NCI-H187 treated with DMSO at 0.1 percent for 48 hours (cell line): Measurements from ENCODE around the gene IQCK.
"Not testable (repeated sequence)": the region's sequence is repeated elsewhere in the genome, so short reads cannot be mapped to it uniquely, and the experiment has no call there.

Source experiments
- DNase-seq: peaks from one replicate; lab custom pipeline; 2025; lab: John Stamatoyannopoulos, UW

The IQCK gene, protein sequence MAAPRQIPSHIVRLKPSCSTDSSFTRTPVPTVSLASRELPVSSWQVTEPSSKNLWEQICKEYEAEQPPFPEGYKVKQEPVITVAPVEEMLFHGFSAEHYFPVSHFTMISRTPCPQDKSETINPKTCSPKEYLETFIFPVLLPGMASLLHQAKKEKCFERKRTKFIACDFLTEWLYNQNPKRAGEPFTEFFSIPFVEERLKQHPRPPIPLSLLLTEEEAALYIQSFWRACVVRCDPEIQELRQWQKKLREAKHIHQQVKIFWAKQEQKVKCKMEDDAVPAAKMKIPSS

DNA sequence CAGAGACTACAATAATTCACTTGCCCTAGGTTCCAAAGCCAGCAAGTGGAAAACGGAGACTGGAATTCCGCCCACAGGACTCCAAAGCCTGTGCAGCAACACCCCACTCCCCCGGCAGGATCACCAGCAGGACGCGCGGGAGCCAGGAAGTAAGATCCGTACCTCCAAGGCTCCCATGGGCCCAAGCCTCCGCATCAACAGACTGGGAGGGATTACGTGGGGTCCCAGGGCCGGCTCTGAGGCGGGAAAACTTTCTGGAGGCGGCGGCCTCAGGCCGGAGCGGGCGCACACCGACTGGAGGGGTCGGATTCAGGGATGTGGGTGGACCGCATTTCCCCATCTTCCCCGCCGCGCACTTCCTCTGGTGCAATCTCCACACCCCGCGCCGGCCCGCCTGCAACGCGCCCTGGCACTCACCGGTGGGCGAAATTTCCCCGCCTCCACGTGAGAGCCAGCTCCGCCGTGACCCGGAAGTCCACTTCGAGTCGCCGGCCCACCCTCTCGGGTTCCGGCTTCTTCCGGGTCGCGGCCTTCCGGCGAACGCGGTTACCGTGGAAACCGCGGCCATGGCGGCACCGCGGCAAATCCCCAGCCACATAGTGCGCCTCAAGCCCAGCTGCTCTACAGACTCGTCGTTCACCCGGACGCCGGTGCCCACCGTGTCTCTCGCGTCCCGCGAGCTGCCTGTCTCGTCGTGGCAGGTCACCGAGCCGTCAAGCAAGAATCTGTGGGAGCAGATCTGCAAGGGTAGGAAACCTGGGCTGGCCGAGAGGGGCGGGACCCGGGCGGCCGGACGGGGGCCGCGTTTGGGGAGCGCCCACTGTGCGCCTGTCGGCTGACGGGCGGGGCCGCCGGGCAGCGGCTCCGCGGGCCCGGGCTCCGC, at the start of gene IQCK, which contains the start of gene KNOP1:
IQCK (plus strand) TSS at position 531 of the 883 bp plus-strand sequence; CDS start at position 567, 36 bp downstream.
KNOP1 (minus strand) TSS at position 487 of the 883 bp plus-strand sequence. CDS start 3,192 bp downstream, outside the sequence.
- no peak for DNase-seq

DNA sequence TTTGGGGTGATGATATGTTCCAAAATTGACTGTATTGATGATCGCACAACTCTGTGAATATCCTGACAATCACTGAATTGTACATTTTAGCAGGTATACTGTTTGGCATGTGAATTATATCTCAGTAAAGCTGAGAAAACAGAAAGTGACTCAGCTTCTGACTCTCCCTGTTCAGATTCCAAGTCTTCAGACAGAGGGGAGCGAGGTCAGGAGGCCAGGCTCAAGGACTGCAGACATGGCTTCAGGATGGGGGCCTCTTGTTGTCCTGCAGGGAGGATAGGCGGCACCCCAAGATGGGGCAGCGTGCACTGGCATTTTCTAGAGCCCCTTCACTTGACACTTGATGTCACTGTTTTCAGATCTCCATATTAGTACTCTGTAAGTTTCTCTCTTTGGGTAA, 45.7 kb upstream of the IQCK start:
- DNase-seq = no peak

DNA sequence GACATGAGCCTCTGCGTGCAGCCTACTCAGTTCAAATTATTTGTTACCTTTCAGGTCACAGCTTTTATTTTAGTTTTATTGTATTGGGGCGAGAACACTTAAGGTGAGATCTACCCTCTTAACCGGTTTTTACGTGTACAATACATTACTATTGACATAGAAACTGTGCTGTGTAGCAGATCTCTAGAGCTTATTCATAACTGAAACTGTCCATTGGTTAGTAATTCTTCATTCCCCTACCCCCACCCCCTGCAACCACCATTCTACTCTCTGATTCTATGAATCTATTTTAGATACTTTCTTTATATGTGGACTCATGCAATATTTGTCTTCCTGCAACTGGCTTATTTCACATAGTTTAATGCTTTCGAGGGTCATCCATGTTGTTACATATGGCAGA, 43.6 kb upstream of the IQCK start:
- DNase-seq = no peak

DNA sequence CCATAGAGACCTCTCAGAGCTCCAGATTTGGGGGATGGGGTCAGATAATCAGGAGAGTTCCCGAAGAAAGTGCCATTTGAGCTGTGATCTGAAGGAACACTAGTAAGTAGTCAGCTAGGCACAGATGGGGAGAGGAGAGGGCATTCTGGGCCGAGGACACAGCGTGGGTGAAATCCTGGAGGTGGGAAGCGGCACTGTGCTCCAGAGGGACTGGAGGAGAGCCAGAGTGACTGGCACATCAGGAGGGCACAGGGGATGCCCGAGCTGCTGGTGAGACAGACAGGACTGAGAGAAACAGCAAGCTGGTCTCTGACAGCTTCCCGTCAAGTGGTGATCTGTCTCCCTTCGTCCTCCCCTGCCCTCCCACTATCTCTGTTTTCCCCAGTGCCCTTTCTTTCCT, 40.7 kb upstream of the IQCK start:
- DNase-seq = no peak

DNA sequence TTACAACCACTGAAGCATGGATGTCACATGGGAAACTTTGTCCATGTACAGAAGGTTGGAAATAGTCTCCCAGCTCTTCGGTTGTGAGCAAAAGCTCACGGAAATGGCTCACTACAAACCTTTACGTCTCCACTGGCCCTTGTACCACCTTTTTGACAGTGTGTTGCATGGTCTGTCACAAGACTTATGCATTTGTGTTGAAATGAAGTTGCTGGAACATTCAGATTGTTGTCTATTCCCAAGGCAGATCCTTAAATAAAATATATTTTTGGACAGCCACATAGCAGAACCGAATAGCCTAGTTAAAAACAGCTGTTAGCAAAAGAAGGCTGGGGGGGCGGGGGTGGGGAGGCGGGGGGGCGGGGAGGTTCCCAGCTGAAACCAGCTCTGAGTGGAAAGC, 39.3 kb upstream of the IQCK start:
- no peak for DNase-seq

DNA sequence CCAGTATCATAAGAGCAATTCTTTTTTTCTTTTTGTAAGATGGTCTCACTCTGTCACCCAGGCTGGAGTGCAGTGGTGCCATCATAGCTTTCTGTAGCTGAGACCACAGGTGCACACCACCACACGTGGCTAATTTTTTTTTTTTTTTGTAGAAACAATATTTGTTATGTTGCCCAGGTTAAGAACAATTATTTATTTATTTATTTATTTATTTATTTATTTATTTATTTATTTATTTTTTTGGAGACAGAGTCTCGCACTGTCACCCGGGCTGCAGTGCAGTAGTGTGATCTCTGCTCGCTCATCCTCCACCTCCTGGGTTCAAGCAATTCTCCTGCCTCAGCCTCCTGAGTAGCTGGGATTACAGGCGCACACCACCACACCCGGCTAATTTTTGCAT, 38.8 kb upstream of the IQCK start:
- DNase-seq = not testable (repeated sequence)

DNA sequence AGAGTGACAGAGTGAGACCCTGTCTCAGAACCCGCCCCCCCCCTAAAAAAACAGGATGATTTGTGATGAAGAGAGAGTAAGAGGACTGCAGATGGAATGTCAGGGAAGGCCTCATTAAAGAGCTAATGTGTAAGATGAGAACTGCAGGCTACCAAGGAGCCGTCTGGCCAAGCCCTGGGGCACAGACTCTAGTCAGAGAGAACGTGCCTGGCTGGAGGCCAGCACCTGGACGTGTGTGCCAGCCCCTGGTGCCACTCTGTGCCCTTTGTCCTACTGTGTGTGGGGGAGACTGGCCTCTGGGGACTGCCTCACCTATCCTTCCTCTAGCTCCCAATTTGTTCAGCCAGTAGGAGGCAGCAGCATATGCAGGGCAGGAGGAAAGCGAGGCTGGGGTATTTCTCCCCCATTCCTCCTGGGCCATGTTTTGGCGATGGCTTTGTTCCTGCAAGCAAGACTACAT, 37.2 kb upstream of the IQCK start:
- DNase-seq = no peak

DNA sequence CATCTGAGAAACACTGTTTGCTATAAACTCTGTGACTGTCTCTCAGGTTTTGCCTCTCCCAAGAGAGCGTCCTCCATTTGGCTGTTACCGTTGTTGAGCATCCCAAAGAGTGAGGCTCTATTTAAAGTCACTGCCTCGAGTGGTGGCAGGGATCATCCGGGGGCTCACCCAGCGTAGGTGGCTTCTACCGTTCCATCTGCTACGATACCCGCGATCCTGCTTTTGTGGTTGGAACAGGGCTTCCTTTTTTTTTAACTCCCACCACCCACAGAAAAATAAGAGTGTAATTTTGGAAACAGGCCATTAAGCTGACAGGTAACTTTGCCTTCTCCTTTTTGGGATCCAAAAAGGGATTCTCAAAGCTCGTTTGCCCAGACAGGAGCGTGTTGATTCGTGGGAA, 36.4 kb upstream of the IQCK start:
- DNase-seq = no peak

DNA sequence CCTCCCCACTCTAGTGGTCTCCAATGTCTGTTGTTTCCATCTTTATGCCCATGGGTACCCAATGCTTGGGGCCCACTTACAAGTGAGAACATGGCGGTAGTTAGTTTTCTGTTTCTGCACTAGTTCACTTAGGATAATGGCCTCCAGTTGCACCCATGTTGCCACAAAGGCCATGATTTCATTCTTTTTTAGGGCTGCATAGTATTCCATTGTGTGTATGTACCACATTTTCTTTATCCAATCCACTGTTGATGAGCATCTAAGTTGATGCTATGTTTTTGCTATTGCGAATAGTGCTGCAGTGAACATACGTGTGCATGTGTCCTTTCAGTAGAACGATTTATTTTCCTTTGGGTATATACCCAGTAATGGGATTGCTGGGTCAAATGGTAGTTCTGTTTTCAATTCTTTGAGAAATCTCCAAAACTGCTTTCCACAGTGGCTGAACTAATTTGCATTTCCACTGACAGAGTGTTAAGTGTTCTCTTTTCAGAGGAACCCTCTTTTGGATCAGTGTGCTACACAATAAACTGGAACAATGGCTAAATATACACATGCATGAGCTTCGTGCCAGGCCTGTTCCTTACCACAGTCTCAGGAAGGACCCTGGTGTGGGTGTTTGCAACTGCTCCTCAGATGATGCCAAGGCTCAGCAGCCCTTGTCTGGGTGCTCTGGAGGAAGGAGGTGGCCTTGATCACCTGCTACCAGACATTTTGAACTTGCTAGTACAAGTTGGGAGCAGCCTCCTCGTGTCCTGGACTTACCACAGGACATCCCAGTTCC, 34.4 kb upstream of the IQCK start:
- DNase-seq = no peak

DNA sequence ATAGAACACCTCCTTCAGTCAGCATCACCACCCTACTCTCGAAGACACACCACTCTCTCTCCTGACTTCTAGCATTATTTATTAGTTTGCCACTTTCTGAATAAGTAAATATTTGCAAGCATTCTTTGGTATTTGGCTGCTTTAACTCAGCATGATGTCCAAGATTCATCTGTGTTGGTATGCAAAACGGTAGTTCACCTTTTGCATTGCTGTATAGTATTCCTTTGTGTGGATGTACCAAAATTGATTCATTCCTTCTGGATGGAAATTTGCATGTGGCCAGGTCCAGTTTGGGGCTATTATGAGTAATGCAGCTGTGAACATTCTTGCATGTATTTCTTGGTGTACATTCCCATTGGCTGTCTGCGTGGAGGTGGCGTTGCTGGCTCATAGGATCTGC, 32.9 kb upstream of the IQCK start:
- DNase-seq = no peak

DNA sequence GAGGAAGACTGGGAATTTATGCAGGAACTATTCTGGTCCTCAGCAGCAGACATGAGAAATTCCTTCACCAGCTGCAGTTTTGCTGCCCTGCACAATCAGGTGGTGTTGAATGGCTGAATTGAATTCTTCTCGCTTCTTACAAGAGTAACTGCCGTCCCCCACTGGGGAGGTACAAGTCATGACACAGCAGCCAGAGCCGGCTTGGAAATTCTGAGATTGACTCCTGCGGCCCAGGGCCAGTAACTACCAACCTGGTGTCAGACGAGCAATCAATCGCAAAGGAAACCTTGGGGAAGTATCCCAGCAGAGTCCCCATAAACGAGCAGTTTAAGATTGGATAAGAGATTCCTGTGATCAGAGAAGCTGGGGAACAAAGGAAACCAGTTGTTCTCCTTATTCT, 30.8 kb upstream of the IQCK start:
- no peak for DNase-seq

DNA sequence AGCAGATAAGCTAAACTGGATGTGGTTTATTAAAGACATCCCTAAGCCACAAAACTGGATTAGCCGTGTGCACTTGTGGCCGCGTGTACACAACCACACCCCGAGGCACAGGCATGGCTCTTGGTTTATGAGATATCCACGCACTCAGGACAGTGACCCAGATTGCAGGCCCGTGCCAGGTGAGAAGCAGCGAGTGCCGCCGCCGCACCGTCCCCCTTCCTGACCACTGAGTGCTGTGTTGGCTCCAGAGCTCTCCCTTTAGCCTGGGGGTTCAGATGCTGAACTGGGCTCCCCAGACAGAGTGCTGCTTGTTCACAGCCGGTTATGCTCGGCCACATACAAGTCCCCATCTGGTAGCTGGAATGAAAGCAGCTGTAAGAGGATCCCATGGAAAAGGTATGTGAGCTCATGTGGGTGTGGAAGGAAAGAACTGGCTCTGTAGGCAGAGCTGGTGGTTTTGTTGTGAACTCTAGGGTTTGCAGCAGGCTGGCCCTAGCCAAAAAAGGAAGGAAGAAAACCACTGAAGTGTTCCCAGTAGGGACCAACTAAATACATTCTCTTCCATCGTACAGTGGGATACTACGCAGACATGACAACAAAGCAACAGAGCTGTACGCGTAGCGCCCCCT, 29.6 kb upstream of the IQCK start:
- DNase-seq = no peak

DNA sequence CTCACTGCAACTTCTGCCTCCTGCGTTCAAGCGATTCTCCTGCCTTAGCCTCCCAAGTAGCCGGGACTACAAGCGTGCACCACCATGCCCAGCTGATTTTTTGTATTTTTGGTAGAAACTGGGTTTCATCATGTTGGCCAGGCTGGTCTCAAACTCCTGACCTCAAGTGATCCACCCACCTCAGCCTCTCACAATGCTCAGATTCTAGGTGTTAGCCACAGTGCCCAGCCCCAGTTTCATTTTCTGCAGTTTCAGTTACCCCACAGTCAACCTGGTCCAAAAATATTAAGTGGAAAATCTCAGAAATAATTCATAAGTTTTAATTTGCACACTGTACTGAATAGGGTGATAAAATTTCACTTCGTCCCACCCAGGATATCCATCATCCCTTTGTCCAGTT, 28.7 kb upstream of the IQCK start:
- no peak for DNase-seq

DNA sequence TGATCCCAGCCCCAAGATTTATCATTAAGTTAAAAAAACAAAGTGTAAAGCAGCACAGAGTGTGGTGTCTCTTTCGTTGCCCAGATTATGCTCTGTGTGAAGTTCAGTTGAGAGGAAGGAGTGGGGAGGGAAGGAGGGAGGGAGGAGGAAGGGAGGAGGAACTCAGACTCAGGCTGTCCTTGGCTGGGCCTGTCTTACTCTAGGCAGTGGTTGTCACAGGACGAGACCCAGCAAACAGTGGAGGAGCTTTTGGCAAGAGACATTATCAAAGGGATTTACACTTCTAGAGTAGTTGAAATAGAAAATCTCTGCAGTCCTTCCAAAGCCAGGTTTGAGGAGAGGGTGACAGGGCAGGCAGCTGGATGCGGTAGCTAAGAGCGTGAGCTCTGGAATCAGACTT, 27.9 kb upstream of the IQCK start:
- DNase-seq = no peak

DNA sequence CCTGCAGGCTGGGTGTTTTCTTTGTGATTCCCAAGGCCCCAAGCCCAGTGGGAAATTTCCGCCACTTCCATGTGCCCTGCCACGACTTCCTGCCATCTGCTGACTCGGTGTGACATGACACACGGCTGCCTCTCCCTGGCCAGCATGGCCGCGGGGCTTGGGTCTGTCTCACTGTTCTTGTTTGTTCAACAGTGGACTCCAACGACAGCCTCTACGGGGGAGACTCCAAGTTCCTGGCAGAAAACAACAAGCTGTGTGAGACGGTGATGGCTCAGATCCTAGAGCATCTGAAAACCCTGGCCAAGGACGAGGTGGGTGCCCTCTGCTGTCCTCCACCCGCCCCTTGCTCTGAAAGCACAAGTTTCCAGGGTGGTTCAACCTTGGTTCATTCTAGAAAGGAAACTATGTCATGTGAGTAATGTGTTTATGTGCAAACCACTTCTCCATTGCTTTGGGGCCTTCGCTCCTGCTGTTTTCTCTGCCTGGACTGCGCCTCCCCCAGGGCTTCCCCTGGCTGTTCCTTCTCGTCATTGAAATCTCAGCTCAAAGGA, 26.8 kb upstream of the IQCK start:
- DNase-seq = no peak

DNA sequence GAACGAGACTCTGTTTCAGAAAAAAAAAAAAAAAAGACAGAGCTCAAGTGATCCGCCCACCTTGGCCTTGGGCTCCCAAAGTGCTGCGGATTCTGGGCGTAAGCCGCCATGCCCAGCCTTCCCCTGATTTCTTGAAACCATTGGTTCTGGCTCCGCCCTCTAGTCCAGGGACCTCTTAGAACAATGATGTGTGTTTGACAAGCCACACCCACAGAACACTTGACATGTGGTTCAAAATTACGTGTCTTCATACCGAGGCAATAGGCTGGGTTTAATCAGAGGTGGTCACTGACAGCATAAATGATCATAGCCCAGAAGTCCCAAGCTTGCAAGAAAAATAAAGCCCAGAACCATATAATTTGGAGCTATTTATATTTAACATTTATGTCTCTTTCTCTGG, 23.1 kb upstream of the IQCK start:
- DNase-seq = no peak

DNA sequence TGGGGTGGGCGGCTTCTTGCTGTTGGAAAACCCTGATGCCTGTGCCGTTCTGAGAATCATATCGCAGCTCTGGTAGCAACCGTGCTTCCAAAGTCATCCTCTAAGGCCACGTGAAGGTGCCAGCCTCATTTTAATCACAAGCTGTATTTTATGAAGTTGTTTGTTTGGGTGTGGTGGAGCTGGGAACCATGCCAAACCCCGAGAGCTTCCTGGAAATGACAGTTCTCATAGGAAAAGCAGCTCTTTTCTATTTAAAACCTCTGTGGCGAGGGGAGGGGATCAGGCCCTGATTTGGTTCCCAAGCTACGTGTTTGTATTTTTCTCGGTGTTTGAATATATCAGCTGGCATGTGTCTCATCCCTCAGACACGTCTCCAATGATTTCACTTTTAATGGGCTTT, 21.7 kb upstream of the IQCK start:
- DNase-seq = no peak

DNA sequence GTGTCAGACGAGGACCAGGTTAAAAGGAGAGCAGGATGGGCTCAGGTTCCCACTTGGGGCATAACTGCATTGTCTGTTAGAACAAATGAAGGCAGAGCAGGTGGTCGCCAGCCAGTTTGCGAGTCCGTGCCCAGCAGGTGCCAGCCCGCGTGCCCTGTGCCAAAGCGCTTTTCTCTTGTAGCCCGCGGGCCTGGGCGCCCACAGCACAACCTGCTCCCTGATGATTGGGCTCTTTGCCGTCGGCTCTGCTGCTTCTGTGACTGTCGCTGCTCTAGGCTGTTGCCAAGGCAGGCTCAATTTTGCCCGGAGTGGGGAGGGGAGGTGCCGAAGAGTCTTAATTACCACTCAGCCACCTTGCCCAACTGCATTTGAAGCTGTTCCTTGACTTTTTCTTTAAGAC, 21.1 kb upstream of the IQCK start:
- DNase-seq = no peak

DNA sequence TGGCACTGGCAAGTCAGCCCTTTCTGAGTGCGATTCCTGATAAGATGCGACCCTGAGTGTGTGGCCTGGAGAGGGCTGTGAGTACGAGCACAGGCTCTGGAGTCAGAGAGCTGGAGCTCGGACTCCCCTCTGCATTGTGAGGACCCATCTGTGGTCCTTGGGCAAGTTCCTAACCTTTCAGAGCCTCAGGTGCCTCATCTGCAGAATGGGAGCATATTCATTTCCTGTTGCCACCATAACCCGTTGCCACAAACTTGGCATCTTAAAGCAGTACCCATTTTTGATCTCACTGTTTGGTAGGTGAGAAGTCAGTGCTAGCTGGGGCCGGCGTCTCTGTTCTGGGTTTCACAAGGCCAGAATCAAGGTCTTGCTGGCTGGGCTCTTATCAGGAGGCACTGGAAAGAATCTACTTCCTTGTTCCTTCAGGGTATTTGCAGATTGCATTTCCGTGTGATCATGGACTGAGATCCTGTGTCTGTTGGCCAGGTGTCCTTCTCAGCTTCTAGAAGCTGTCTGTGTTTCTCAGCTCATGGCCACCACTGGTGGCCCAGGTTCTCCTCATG, 20.2 kb upstream of the IQCK start:
- no peak for DNase-seq

DNA sequence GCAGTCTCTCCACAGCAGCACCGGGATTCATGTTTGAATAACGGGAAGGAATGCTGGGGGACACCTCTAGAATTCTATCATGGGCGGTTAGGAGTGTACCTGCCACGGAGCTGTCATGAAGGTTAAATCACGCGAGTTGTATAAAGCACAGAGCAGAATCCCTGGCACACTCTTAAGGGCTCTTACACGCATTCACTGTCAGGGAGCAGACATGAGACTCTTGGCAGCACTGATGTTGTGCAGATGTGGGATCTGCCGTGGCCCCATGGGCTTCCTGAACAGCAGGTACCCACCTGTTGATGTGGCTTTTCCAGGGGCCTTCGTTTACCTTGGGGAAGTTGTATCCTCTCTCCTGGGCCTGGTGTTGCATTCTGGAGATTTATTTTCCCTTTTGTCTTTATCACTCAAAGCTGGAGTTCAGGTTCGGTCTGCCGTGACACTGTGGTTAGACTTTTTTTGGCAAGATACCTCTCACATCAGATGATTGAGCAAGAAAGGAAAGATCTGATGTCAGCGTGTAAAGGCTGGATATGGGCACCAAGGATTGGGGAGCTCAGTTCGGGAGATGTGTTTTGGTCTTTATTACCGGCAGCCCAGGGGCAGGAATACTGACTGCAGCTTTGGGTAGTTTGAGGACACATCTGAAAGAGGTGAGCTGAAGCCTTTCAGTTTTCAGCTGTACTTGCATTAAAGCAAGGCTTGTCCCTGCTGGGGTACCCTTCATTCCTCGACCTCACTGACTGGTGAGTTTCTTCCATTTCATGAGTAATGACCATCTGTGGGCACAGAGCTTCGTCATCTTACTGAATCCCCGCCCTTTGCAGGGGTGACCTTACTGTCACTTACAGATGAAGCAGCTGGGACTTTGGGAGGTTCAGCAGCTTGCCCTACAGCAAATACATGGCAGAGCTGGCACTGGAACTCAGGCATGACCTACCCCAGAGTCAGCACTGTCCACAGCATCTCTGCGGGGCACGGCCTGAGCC, 19.3 kb upstream of the IQCK start:
- DNase-seq = no peak
